Endothelial cell of umbilical vein (primary cell): ENCODE data around the gene CD82. TPM values are rescaled to one million over a fixed set of nuclear protein-coding genes. Genes with fewer than 3 reads are reported as not detected.

ENCODE experiments used
- BruUV-seq: library from RNA; stranded (reverse); fragments of 400-500 nt; replicated peaks from 2 replicates; lab custom pipeline; 2021; lab: Mats Ljungman, UMichigan
- CTCF ChIA-PET: fragments of 300-600, 350-600 bp; sonication (Branson Sonifier 250); formaldehyde crosslinking; loops from one replicate; lab custom pipeline; 2021; ENCODE audit warnings: antibody characterized with exemption, inconsistent platforms; lab: Charles Lee
- POLR2A ChIA-PET: fragments of 300-600, 350-600 bp; sonication (Branson Sonifier 250); formaldehyde crosslinking; loops from one replicate; lab custom pipeline; 2021; ENCODE audit warnings: antibody characterized with exemption, inconsistent platforms; lab: Charles Lee
- DNase-seq: peaks from one replicate; pipeline ENCODE4 v3.0.0-alpha.2; 2011; ENCODE audit warnings: low read depth, low spot score
- FAIRE-seq: peaks from 2 replicates; lab custom pipeline; 2011; peaks lifted over from hg19 to GRCh38; lab: Jason Lieb, UNC
- H2AFZ ChIP-seq: 2 replicates; pipeline ENCODE4 v1.6.0; 2012; ENCODE audit warnings: low read depth, low read length, control low read depth, inconsistent platforms
- H3K27ac ChIP-seq: 2 replicates; pipeline ENCODE4 v1.5.1; 2011; ENCODE audit warnings: low read depth, mild to moderate bottlenecking, control low read depth, low read length, moderate library complexity; ENCODE audit not compliant: insufficient read depth
- H3K27me3 ChIP-seq, 2 experiments: 2 replicates each; pipeline versions ENCODE4 v1.6.0 to v1.6.1; 2011; ENCODE audit warnings: low read length in 2 of 2, mixed read lengths in 1 of 2; ENCODE audit not compliant: control insufficient read depth in 2 of 2, insufficient read depth in 2 of 2
- H3K36me3 ChIP-seq, 2 experiments: 2 replicates in 1 of 2; 3 replicates in 1 of 2; pipeline ENCODE4 v1.5.1; 2011; ENCODE audit warnings: low read length in 2 of 2, mild to moderate bottlenecking in 1 of 2, moderate library complexity in 1 of 2; ENCODE audit not compliant: control insufficient read depth in 2 of 2, insufficient read depth in 2 of 2; ENCODE audit errors: extremely low read depth in 1 of 2
- H3K4me1 ChIP-seq: 3 replicates; pipeline ENCODE4 v1.5.1; 2011; ENCODE audit warnings: mild to moderate bottlenecking, low read length; ENCODE audit not compliant: control insufficient read depth, insufficient read depth; ENCODE audit errors: extremely low read depth
- H3K4me2 ChIP-seq: 2 replicates; pipeline ENCODE4 v1.6.1; 2011; ENCODE audit warnings: low read length, control low read depth, mixed read lengths; ENCODE audit not compliant: insufficient read depth
- H3K4me3 ChIP-seq, 3 experiments: fragments of 200-600 bp in 1 of 3; sonication (generic), shearing (Covaris generic) in 1 of 3; replicated peaks in 1 of 3; 2 replicates each; pipeline ENCODE4 v1.5.1; 2011 to 2016; ENCODE audit warnings: control low read depth in 3 of 3, low read length in 3 of 3, mild to moderate bottlenecking in 2 of 3, inconsistent platforms in 1 of 3, low read depth in 1 of 3, moderate library complexity in 1 of 3; ENCODE audit not compliant: insufficient read depth in 1 of 3
- H3K79me2 ChIP-seq: 2 replicates; pipeline ENCODE4 v1.6.0; 2012; ENCODE audit warnings: low read length, inconsistent platforms; ENCODE audit not compliant: control insufficient read depth, insufficient read depth
- H3K9ac ChIP-seq: replicated peaks from 2 replicates; pipeline ENCODE3; 2011; ENCODE audit warnings: low read length, control low read depth; ENCODE audit not compliant: insufficient read depth; ENCODE audit errors: extremely low read depth
- H3K9me1 ChIP-seq: replicated peaks from 3 replicates; pipeline ENCODE4 v1.6.0; 2011; ENCODE audit warnings: mild to moderate bottlenecking, low read length; ENCODE audit not compliant: control insufficient read depth, insufficient read depth; ENCODE audit errors: extremely low read depth
- H3K9me3 ChIP-seq: replicated peaks from 2 replicates; pipeline ENCODE4 v1.5.1; 2012; ENCODE audit warnings: low read length, inconsistent platforms; ENCODE audit not compliant: control insufficient read depth, insufficient read depth
- H4K20me1 ChIP-seq: replicated peaks from 2 replicates; pipeline ENCODE3; 2011; ENCODE audit warnings: mild to moderate bottlenecking, low read length; ENCODE audit not compliant: control insufficient read depth, insufficient read depth; ENCODE audit errors: extremely low read depth
- CTCF ChIP-seq, 2 donors: IDR thresholded peaks; 1 replicate in 1 of 2; 2 replicates in 1 of 2; pipeline ENCODE4 v1.5.1; 2011; ENCODE audit warnings: low read length in 2 of 2, mild to moderate bottlenecking in 2 of 2, moderate library complexity in 2 of 2, control low read depth in 1 of 2, inconsistent platforms in 1 of 2, low read depth in 1 of 2; ENCODE audit not compliant: insufficient read depth in 1 of 2; ENCODE audit errors: extremely low read depth in 1 of 2
- EZH2 ChIP-seq: IDR thresholded peaks from 2 replicates; pipeline ENCODE4 v1.6.1; 2012; ENCODE audit warnings: borderline replicate concordance, low read depth, mild to moderate bottlenecking, moderate library complexity, low read length, inconsistent platforms; ENCODE audit not compliant: severe bottlenecking
- FOS ChIP-seq: IDR thresholded peaks from 2 replicates; pipeline ENCODE4 v1.6.1; 2011; ENCODE audit warnings: mild to moderate bottlenecking, low read length, moderate library complexity, borderline replicate concordance; ENCODE audit not compliant: insufficient read depth
- GATA2 ChIP-seq: IDR thresholded peaks from 2 replicates; pipeline ENCODE4 v1.7.0; 2011; ENCODE audit warnings: low read depth, mild to moderate bottlenecking, moderate library complexity, mixed read lengths, low read length; ENCODE audit not compliant: insufficient read length, insufficient read depth
- JUN ChIP-seq: IDR thresholded peaks from 2 replicates; pipeline ENCODE4 v1.6.1; 2011; ENCODE audit warnings: borderline replicate concordance, low read depth; ENCODE audit not compliant: insufficient read length, insufficient read depth
- MAX ChIP-seq: IDR thresholded peaks from 2 replicates; pipeline ENCODE4 v1.6.1; 2011; ENCODE audit not compliant: insufficient read depth, insufficient read length
- MYC ChIP-seq: IDR thresholded peaks from one replicate; pipeline ENCODE4 v1.6.1; 2011; ENCODE audit warnings: mild to moderate bottlenecking, low read depth, low read length
- POLR2A ChIP-seq: IDR thresholded peaks from 2 replicates; pipeline ENCODE4 v1.6.1; 2012; ENCODE audit warnings: low read depth, mild to moderate bottlenecking, control low read depth, low read length
- POLR2AphosphoS5 ChIP-seq: IDR thresholded peaks from 2 replicates; pipeline ENCODE4 v1.6.1; 2012; ENCODE audit warnings: low read depth, mild to moderate bottlenecking, control low read depth, low read length, moderate library complexity; ENCODE audit not compliant: insufficient read depth
- dilution Hi-C: fragments of 300-500 bp; cut with MboI; formaldehyde crosslinking; loops from one replicate; pipeline ENCODE4 v1.15.0; 2019; ENCODE audit warnings: low sequenced_read_pairs; ENCODE audit not compliant: extremely low pct_ligation_motif_present
- intact Hi-C: fragments of 100-400 bp; cut with micrococcal nuclease; formaldehyde crosslinking; loops from one replicate; pipeline ENCODE4 v1.10.0; 2022
- polyA plus RNA-seq, 4 experiments: library from polyadenylated mRNA; depleted of rRNA in 3 of 4; stranded (reverse) in 3 of 4; unstranded in 1 of 4; fragments of >200 nt; gene quantifications; 2 replicates each; pipeline versions ENCODE4 v1.2.1 to v1.2.3, GENCODE V29; 2011 to 2012; ENCODE audit warnings: missing spikeins in 1 of 4
- total RNA-seq: library from RNA; stranded (reverse); gene quantifications from 2 replicates; pipeline ENCODE4 v1.2.3, GENCODE V29; 2021

CD82 gene
- total and polyA plus RNA-seq, 2 donors (not counting 3 experiments of a cell fraction or from before 2014, with no cell fraction given): 17.9 to 25.2 TPM

- dilution Hi-C loops: no loop called here
- intact Hi-C loops: no loop called here
- no peak overlapping the region for H3K9ac ChIP-seq
- TF ChIP-seq MAX (no peak), POLR2A (no peak), GATA2 (no peak), POLR2AphosphoS5 (no peak), EZH2 (no peak), MYC (no peak), JUN (no peak), CTCF (IDR thresholded peaks at IDR 0.05; ENCODE audit: extremely low read depth in 1 of 2, insufficient read depth in 1 of 2, low read depth in 1 of 2, low read length in 2 of 2) (no peak), FOS (no peak)
- ChIA-PET POLR2A (no interaction called here), CTCF (interaction anchor here (3.4 kb wide), 1 partner anchor 45 kb away, joined by 14 read pairs; no protein-coding TSS in a partner anchor)
- H3K4me1 ChIP-seq: no peaks in the 10 kb centered on the region
- no peaks in the 10 kb centered on the region for H3K27me3 ChIP-seq
- no peaks in the 10 kb centered on the region for H4K20me1 ChIP-seq
- H3K79me2 ChIP-seq: no peaks in the 10 kb centered on the region
- H3K9me1 ChIP-seq: no peaks in the 10 kb centered on the region
- no peak for FAIRE-seq
- no peak overlapping the region for H3K4me2 ChIP-seq
- no peak for DNase-seq
- H3K4me3 ChIP-seq: no peak overlapping the region
- no peaks in the 10 kb centered on the region for H3K36me3 ChIP-seq
- no peak overlapping the region for H2AFZ ChIP-seq
- no peaks in the 10 kb centered on the region for H3K9me3 ChIP-seq
- no TSS peak for BruUV-seq
- H3K27ac ChIP-seq: no peak overlapping the region
These were observed 35.4 kb downstream of the CD82 start for GRCh38 chr11:44600839-44601383.
